ENCODE measurements around the gene TCF7L2.

Gene TCF7L2

GRCh38 chr10:113161066-113161465 is 211.0 kb downstream of the TCF7L2 start:
- DNase-seq, result no peak

- no peak for DNase-seq
These were observed 212.9 kb downstream of the TCF7L2 start for GRCh38 chr10:113162960-113163359.

GRCh38 chr10:113165673-113166072 is 215.6 kb downstream of the TCF7L2 start:
- DNase-seq, result no peak

- no peak for DNase-seq
These were observed 217.7 kb downstream of the TCF7L2 start for GRCh38 chr10:113167702-113168101.

- DNase-seq, result no peak
These were observed 218.5 kb downstream of the TCF7L2 start for GRCh38 chr10:113168584-113168983.

GRCh38 chr10:113169111-113169510 is 219.1 kb downstream of the TCF7L2 start:
- no peak for DNase-seq

GRCh38 chr10:113169853-113170460 is 219.9 kb downstream of the TCF7L2 start:
- DNase-seq, result no peak

- DNase-seq, result no peak
These were observed 221.6 kb downstream of the TCF7L2 start for GRCh38 chr10:113171662-113172061.

- no peak for DNase-seq
These were observed 225.1 kb downstream of the TCF7L2 start for GRCh38 chr10:113175176-113175575.

GRCh38 chr10:113175756-113176651 is 226.0 kb downstream of the TCF7L2 start:
- DNase-seq, result no peak

GRCh38 chr10:113176652-113177155 is 226.7 kb downstream of the TCF7L2 start:
- no peak for DNase-seq

- DNase-seq, result no peak
These were observed 227.3 kb downstream of the TCF7L2 start for GRCh38 chr10:113177156-113177935.

- no peak for DNase-seq
These were observed 227.9 kb downstream of the TCF7L2 start for GRCh38 chr10:113177936-113178335.

GRCh38 chr10:113178771-113179170 is 228.7 kb downstream of the TCF7L2 start:
- DNase-seq, result no peak

GRCh38 chr10:113179265-113179664 is 229.2 kb downstream of the TCF7L2 start:
- DNase-seq, result no peak

- DNase-seq, result no peak
These were observed 229.9 kb downstream of the TCF7L2 start for GRCh38 chr10:113179966-113180365.

GRCh38 chr10:113180401-113181154 is 230.5 kb downstream of the TCF7L2 start:
- DNase-seq, result no peak

- DNase-seq, result no peak
These were observed 232.1 kb downstream of the TCF7L2 start for GRCh38 chr10:113182154-113182553.

GRCh38 chr10:113183573-113183972 is 233.5 kb downstream of the TCF7L2 start:
- no peak for DNase-seq

- DNase-seq, result no peak
These were observed 237.2 kb downstream of the TCF7L2 start for GRCh38 chr10:113187063-113187777.

GRCh38 chr10:113199459-113199858 is 249.4 kb downstream of the TCF7L2 start:
- DNase-seq, result no peak

- no peak for DNase-seq
These were observed 252.0 kb downstream of the TCF7L2 start for GRCh38 chr10:113202011-113202410.

Measured in activated CD4-positive, alpha-beta T cell treated with anti-CD3 and anti-CD28 coated beads for 4 hours (primary cell).